Fibroblast of lung (primary cell): ENCODE measurements around the gene NEURL1. TPM values are rescaled to one million over a fixed set of nuclear protein-coding genes. Genes with fewer than 3 reads are reported as not detected.

Experiments used
- DNase-seq, 2 donors: peaks; one replicate each; pipeline versions ENCODE4 v3.0.0 to v3.0.0-alpha.2; 2010; ENCODE audit warnings: low read depth in 2 of 2
- H2AFZ ChIP-seq: 2 replicates; pipeline ENCODE4 v1.5.1; 2012; ENCODE audit warnings: low read length, control low read depth, inconsistent platforms
- H3K27ac ChIP-seq: 2 replicates; pipeline ENCODE4 v1.5.1; 2011; ENCODE audit warnings: low read length, control low read depth; ENCODE audit not compliant: insufficient read depth
- H3K27me3 ChIP-seq: 2 replicates; pipeline ENCODE4 v1.5.1; 2011; ENCODE audit warnings: mild to moderate bottlenecking, low read length; ENCODE audit not compliant: control insufficient read depth, insufficient read depth
- H3K36me3 ChIP-seq: 2 replicates; pipeline ENCODE4 v1.5.1; 2011; ENCODE audit warnings: low read length; ENCODE audit not compliant: control insufficient read depth, insufficient read depth
- H3K4me1 ChIP-seq: 2 replicates; pipeline ENCODE4 v1.5.1; 2011; ENCODE audit warnings: low read length; ENCODE audit not compliant: control insufficient read depth, insufficient read depth; ENCODE audit errors: extremely low read depth
- H3K4me2 ChIP-seq: 2 replicates; pipeline ENCODE4 v1.5.1; 2011; ENCODE audit warnings: low read length, control low read depth; ENCODE audit not compliant: insufficient read depth; ENCODE audit errors: extremely low read depth
- H3K4me3 ChIP-seq, 4 experiments: fragments of 200-600 bp in 1 of 4; sonication (generic) in 1 of 4; replicated peaks in 1 of 4; 2 replicates each; pipeline ENCODE4 v1.5.1; 2011 to 2016; ENCODE audit warnings: low read length in 4 of 4, low read depth in 3 of 4, mild to moderate bottlenecking in 3 of 4, control low read depth in 2 of 4, inconsistent platforms in 1 of 4, mixed read lengths in 1 of 4; ENCODE audit not compliant: insufficient read depth in 1 of 4; ENCODE audit errors: control extremely low read depth in 1 of 4
- H3K79me2 ChIP-seq: 2 replicates; pipeline ENCODE4 v1.5.1; 2012; ENCODE audit warnings: mild to moderate bottlenecking, low read length, inconsistent platforms; ENCODE audit not compliant: control insufficient read depth, insufficient read depth
- H3K9ac ChIP-seq: 2 replicates; pipeline ENCODE4 v1.5.1; 2011; ENCODE audit warnings: mild to moderate bottlenecking, low read length, control low read depth; ENCODE audit not compliant: insufficient read depth
- H3K9me3 ChIP-seq: 2 replicates; pipeline ENCODE4 v1.5.1; 2012; ENCODE audit warnings: low read depth, low read length; ENCODE audit not compliant: control insufficient read depth, insufficient read depth
- H4K20me1 ChIP-seq: 2 replicates; pipeline ENCODE4 v1.5.1; 2011; ENCODE audit warnings: low read length; ENCODE audit not compliant: control insufficient read depth, insufficient read depth; ENCODE audit errors: extremely low read depth
- CTCF ChIP-seq, 2 donors: IDR thresholded peaks in 1 of 2; conservative IDR thresholded peaks in 1 of 2; 1 replicate in 1 of 2; 2 replicates in 1 of 2; pipeline ENCODE4 v1.5.1; 2011 to 2012; ENCODE audit warnings: low read length in 2 of 2, control low read depth in 1 of 2, inconsistent platforms in 1 of 2, low read depth in 1 of 2, mild to moderate bottlenecking in 1 of 2
- EZH2 ChIP-seq: IDR thresholded peaks from 2 replicates; pipeline ENCODE4 v1.5.1; 2012; ENCODE audit warnings: low read length, control low read depth, mild to moderate bottlenecking; ENCODE audit errors: missing control alignments
- polyA plus RNA-seq, 2 donors: library from polyadenylated mRNA; depleted of rRNA in 1 of 2; stranded (reverse) in 1 of 2; unstranded in 1 of 2; fragments of >200 nt; gene quantifications; 2 replicates each; pipeline ENCODE4 v1.2.1, GENCODE V29; 2011 to 2012; ENCODE audit warnings: missing spikeins in 1 of 2
- total RNA-seq: library from RNA; depleted of rRNA; stranded (reverse); fragments of >200 nt; gene quantifications from 2 replicates; pipeline ENCODE4 v1.2.1, GENCODE V29; 2014

The NEURL1 gene
- total and polyA plus RNA-seq, 2 donors (not counting 1 experiment from before 2014, with no cell fraction given) = 0.12 TPM; not detected in 1

DNA sequence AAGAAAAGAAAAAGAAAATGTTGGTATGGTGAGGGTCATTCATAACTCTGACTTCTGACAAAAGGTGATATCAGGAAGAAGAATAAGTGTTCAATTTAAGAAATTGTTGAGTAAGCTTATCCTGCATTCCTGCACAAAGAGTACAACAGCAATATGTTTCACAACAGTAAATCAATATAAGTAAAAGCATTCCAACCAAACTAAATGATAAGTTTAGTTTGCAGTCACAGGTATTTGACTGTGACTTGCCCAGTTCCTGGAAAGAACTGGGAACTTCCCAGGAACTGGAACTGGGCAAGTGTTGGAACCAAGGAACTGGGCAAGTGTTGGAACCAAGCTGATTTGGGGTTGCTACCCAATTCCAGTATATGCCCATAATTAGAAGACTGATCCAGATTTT, 35.0 kb downstream of the NEURL1 start:
- DNase-seq = no peak
- Histone ChIP-seq H3K4me3 (no peak overlapping the region), H3K27me3 (no peaks in the 10 kb centered on the region), H3K4me2 (no peak overlapping the region), H2AFZ (no peak overlapping the region), H3K27ac (no peak overlapping the region), H3K9ac (no peak overlapping the region), H4K20me1 (no peaks in the 10 kb centered on the region), H3K9me3 (no peaks in the 10 kb centered on the region), H3K4me1 (no peaks in the 10 kb centered on the region), H3K36me3 (no peaks in the 10 kb centered on the region), H3K79me2 (no peaks in the 10 kb centered on the region)
- no peak for TF ChIP-seq CTCF (conservative IDR thresholded peaks at IDR 0.05 in 1 of 2, IDR thresholded peaks at IDR 0.05 in 1 of 2; ENCODE audit: low read depth in 1 of 2, low read length in 2 of 2)
- no peak for TF ChIP-seq EZH2

DNA sequence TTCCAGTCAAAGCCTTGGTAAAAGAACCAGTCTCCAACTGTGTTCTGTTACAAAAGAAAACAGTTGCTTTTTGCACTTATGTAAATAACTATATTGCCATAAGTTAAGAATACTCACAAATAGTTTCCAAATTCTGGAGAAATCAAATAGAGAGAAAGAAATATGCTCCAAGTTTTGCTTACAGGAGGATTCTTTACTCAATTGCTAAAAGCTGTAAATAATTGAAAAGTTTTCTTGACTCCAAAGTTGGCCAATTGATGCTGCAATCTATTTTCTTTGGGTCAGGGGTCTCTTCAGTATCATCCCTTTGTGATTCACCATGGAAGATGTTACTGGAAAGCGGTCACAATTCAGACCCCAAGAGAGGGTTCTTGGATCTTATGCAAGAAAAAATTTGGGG, 36.0 kb downstream of the NEURL1 start:
- H3K9ac ChIP-seq = no peak overlapping the region
- TF ChIP-seq CTCF (conservative IDR thresholded peaks at IDR 0.05 in 1 of 2, IDR thresholded peaks at IDR 0.05 in 1 of 2; ENCODE audit: low read depth in 1 of 2, low read length in 2 of 2) (no peak), EZH2 (no peak)
- no peaks in the 10 kb centered on the region for H4K20me1 ChIP-seq

GRCh38 chr10:103533827-103534226, 40.3 kb downstream of the NEURL1 start:
- no peak for TF ChIP-seq CTCF (conservative IDR thresholded peaks at IDR 0.05 in 1 of 2, IDR thresholded peaks at IDR 0.05 in 1 of 2; ENCODE audit: low read depth in 1 of 2, low read length in 2 of 2)
- no peak for TF ChIP-seq EZH2
- H3K9ac ChIP-seq = no peak overlapping the region
- DNase-seq = no peak
- peaks cover 4% of the 10 kb centered on the region for H3K27me3 ChIP-seq
- no peak overlapping the region for H3K4me2 ChIP-seq
- H3K9me3 ChIP-seq = no peaks in the 10 kb centered on the region
- no peaks in the 10 kb centered on the region for H4K20me1 ChIP-seq
- H3K4me1 ChIP-seq = no peaks in the 10 kb centered on the region
- no peaks in the 10 kb centered on the region for H3K79me2 ChIP-seq
- no peak overlapping the region for H2AFZ ChIP-seq
- H3K36me3 ChIP-seq = no peaks in the 10 kb centered on the region
- no peak overlapping the region for H3K4me3 ChIP-seq
- H3K27ac ChIP-seq = no peak overlapping the region

More for the DNA sequence above, 36.0 kb downstream of the NEURL1 start:
- H3K27me3 ChIP-seq = no peaks in the 10 kb centered on the region
- H3K27ac ChIP-seq = no peak overlapping the region
- no peak overlapping the region for H3K4me3 ChIP-seq
- H3K79me2 ChIP-seq = no peaks in the 10 kb centered on the region
- no peaks in the 10 kb centered on the region for H3K36me3 ChIP-seq
- H2AFZ ChIP-seq = no peak overlapping the region
- no peak overlapping the region for H3K4me2 ChIP-seq
- H3K4me1 ChIP-seq = no peaks in the 10 kb centered on the region
- no peaks in the 10 kb centered on the region for H3K9me3 ChIP-seq
- DNase-seq = no peak
